Glutamatergic neuron (in vitro differentiated cells): ENCODE results near the gene PHF1. TPM values are rescaled to one million over a fixed set of nuclear protein-coding genes. Genes with fewer than 3 reads are reported as not detected.
"Not testable (repeated sequence)": the region's sequence is repeated elsewhere in the genome, so short reads cannot be mapped to it uniquely, and the experiment has no call there.

Experiments used
- DNase-seq: peaks from one replicate; pipeline ENCODE4 v3.0.0; 2022
- H3K27ac Mint-ChIP-seq: one replicate; pipeline ENCODE4 v1.8.0; 2020; ENCODE audit warnings: mild to moderate bottlenecking, mixed read lengths, inconsistent platforms; ENCODE audit not compliant: unreplicated experiment
- H3K27me3 Mint-ChIP-seq: one replicate; pipeline ENCODE4 v1.8.0; 2020; ENCODE audit warnings: mild to moderate bottlenecking, moderate library complexity, mixed read lengths, inconsistent platforms; ENCODE audit not compliant: unreplicated experiment
- H3K36me3 Mint-ChIP-seq: one replicate; pipeline ENCODE4 v1.8.0; 2020; ENCODE audit warnings: mild to moderate bottlenecking, mixed read lengths, inconsistent platforms; ENCODE audit not compliant: unreplicated experiment
- H3K4me1 Mint-ChIP-seq: one replicate; pipeline ENCODE4 v1.8.0; 2020; ENCODE audit warnings: mild to moderate bottlenecking, low read depth, mixed read lengths, inconsistent platforms; ENCODE audit not compliant: unreplicated experiment
- H3K4me3 Mint-ChIP-seq: one replicate; pipeline ENCODE4 v1.8.0; 2020; ENCODE audit warnings: mild to moderate bottlenecking, mixed read lengths, inconsistent platforms; ENCODE audit not compliant: unreplicated experiment
- H3K9me3 Mint-ChIP-seq: one replicate; pipeline ENCODE4 v1.8.0; 2020; ENCODE audit warnings: mild to moderate bottlenecking, moderate library complexity, mixed read lengths, inconsistent platforms; ENCODE audit not compliant: unreplicated experiment
- CTCF ChIP-seq: fragments of 200-600 bp; sonication (generic); IDR thresholded peaks from one replicate; pipeline ENCODE4 v1.5.0; 2021; ENCODE audit not compliant: partially characterized antibody, unreplicated experiment
- long read RNA-seq: library from polyadenylated mRNA; unstranded; transcript quantifications from one replicate; pipeline ENCODE4 v2.0.0, GENCODE V29; 2020; ENCODE audit not compliant: unreplicated experiment
- total RNA-seq: library from RNA; stranded (reverse); fragmentation: NEBNext Ultra II Directional; extraction: Animal tissue kit (Norgen Biotek cat#: 25700); gene quantifications from one replicate; pipeline ENCODE4 v1.2.1, GENCODE V29; 2021; ENCODE audit not compliant: unreplicated experiment

The PHF1 gene
- total RNA-seq, result 73.5 TPM
- long read RNA-seq, partial matches to known transcripts, result 2 of 8 reads
- long read RNA-seq, other reads (novel, unspliced or antisense), result 2 of 8 reads

GRCh38 chr6:33410711-33411631, at the start of gene PHF1:
PHF1 (plus strand) TSS chr6:33411014; CDS start chr6:33412264, 1,250 bp downstream.
- H3K4me1 Mint-ChIP-seq, result peaks cover 20% of the 10 kb centered on the region
- H3K36me3 Mint-ChIP-seq, result no peaks in the 10 kb centered on the region
- peaks cover 14% of the 10 kb centered on the region for H3K27me3 Mint-ChIP-seq
- peak within 1 kb of the TSS; percentile 88 for H3K27ac Mint-ChIP-seq
- H3K9me3 Mint-ChIP-seq, result peaks cover 4% of the 10 kb centered on the region
- peak within 1 kb of the TSS; percentile 94 for H3K4me3 Mint-ChIP-seq
- DNase-seq, result peak; percentile 72
- TF ChIP-seq CTCF, result no peak

GRCh38 chr6:33363486-33363885, 47.3 kb upstream of the PHF1 start:
- not testable (repeated sequence) for DNase-seq, H3K27ac Mint-ChIP-seq, H3K36me3 Mint-ChIP-seq, H3K27me3 Mint-ChIP-seq, H3K9me3 Mint-ChIP-seq, H3K4me1 Mint-ChIP-seq, H3K4me3 Mint-ChIP-seq

- not testable (repeated sequence) for H3K27ac Mint-ChIP-seq, H3K36me3 Mint-ChIP-seq, H3K4me3 Mint-ChIP-seq, DNase-seq, H3K9me3 Mint-ChIP-seq, H3K27me3 Mint-ChIP-seq, H3K4me1 Mint-ChIP-seq
These were observed 46.2 kb upstream of the PHF1 start for GRCh38 chr6:33364475-33365205.

- not testable (repeated sequence) for H3K4me1 Mint-ChIP-seq, DNase-seq, H3K27me3 Mint-ChIP-seq, H3K4me3 Mint-ChIP-seq, H3K36me3 Mint-ChIP-seq, H3K9me3 Mint-ChIP-seq, H3K27ac Mint-ChIP-seq
These were observed 45.4 kb upstream of the PHF1 start for GRCh38 chr6:33365206-33365971.

GRCh38 chr6:33367009-33367714, 43.7 kb upstream of the PHF1 start:
- peaks cover 3% of the 10 kb centered on the region for H3K4me1 Mint-ChIP-seq
- H3K27ac Mint-ChIP-seq, result no peak overlapping the region
- no peak for DNase-seq
- H3K4me3 Mint-ChIP-seq, result no peak overlapping the region
- TF ChIP-seq CTCF, result no peak
- peaks cover 3% of the 10 kb centered on the region for H3K9me3 Mint-ChIP-seq
- no peaks in the 10 kb centered on the region for H3K27me3 Mint-ChIP-seq
- no peaks in the 10 kb centered on the region for H3K36me3 Mint-ChIP-seq

- not testable (repeated sequence) for H3K27ac Mint-ChIP-seq, H3K36me3 Mint-ChIP-seq, H3K27me3 Mint-ChIP-seq, DNase-seq, H3K9me3 Mint-ChIP-seq, H3K4me3 Mint-ChIP-seq, H3K4me1 Mint-ChIP-seq
These were observed 43.1 kb upstream of the PHF1 start for GRCh38 chr6:33367715-33368025.

GRCh38 chr6:33371901-33372300, 38.9 kb upstream of the PHF1 start:
- H3K27me3 Mint-ChIP-seq, H3K36me3 Mint-ChIP-seq, H3K4me3 Mint-ChIP-seq, H3K27ac Mint-ChIP-seq, H3K9me3 Mint-ChIP-seq, DNase-seq: not testable (repeated sequence)
- peaks cover 17% of the 10 kb centered on the region for H3K4me1 Mint-ChIP-seq
